HepG2 (cell line): ENCODE measurements around the gene NAB2. TPM values are rescaled to one million over a fixed set of nuclear protein-coding genes. Genes with fewer than 3 reads are reported as not detected.

Experiments
- FOXO1 ChIP-seq: sonication (generic); formaldehyde crosslinking; IDR thresholded peaks from 2 replicates; pipeline ENCODE4 v1.4.0; 2020; ENCODE audit warnings: missing genetic modification reagents
- HDAC1 ChIP-seq: sonication (generic); formaldehyde crosslinking; IDR thresholded peaks from 2 replicates; pipeline ENCODE4 v1.5.1; 2020; ENCODE audit warnings: mild to moderate bottlenecking, missing genetic modification reagents
- HMGA1 ChIP-seq: sonication (generic); formaldehyde crosslinking; conservative IDR thresholded peaks from 2 replicates; pipeline ENCODE4 v1.4.0; 2020; ENCODE audit warnings: missing genetic modification reagents
- JDP2 ChIP-seq: sonication (generic); formaldehyde crosslinking; IDR thresholded peaks from 2 replicates; pipeline ENCODE4 v1.8.1; 2022; ENCODE audit warnings: missing genetic modification reagents, borderline replicate concordance
- MAFF ChIP-seq: IDR thresholded peaks from 2 replicates; pipeline ENCODE4 v1.6.1; 2011; ENCODE audit warnings: low read depth, low read length, improper control_type of control experiment
- MTF1 ChIP-seq: sonication (generic); formaldehyde crosslinking; IDR thresholded peaks from 2 replicates; pipeline ENCODE4 v1.5.0; 2020; ENCODE audit warnings: missing genetic modification reagents
- NFKBIZ ChIP-seq: IDR thresholded peaks from 2 replicates; pipeline ENCODE4 v1.6.1; 2018; ENCODE audit warnings: missing genetic modification reagents, missing compliant biosample characterization
- POLR2G ChIP-seq: fragments of 200-400 bp; formaldehyde crosslinking; IDR thresholded peaks from 2 replicates; pipeline ENCODE4 v1.6.1; 2018; ENCODE audit warnings: mild to moderate bottlenecking, low read depth, low read length, moderate library complexity
- SPEN ChIP-seq: sonication (generic); formaldehyde crosslinking; IDR thresholded peaks from 2 replicates; pipeline ENCODE4 v1.5.1; 2020; ENCODE audit warnings: low read depth, mild to moderate bottlenecking, missing genetic modification reagents
- TP53 ChIP-seq: sonication (generic); formaldehyde crosslinking; conservative IDR thresholded peaks from 2 replicates; pipeline ENCODE4 v1.4.0; 2020; ENCODE audit warnings: missing genetic modification reagents
- ZNF430 ChIP-seq: sonication (generic); formaldehyde crosslinking; IDR thresholded peaks from 2 replicates; pipeline ENCODE4 v1.9.0; 2021; ENCODE audit warnings: mild to moderate bottlenecking, missing genetic modification reagents
- ZNF557 ChIP-seq: sonication (generic); formaldehyde crosslinking; IDR thresholded peaks from 2 replicates; pipeline ENCODE4 v1.4.0; 2020; ENCODE audit warnings: missing genetic modification reagents
- ZNF598 ChIP-seq: sonication (generic); formaldehyde crosslinking; IDR thresholded peaks from 2 replicates; pipeline ENCODE4 v1.5.1; 2020; ENCODE audit warnings: mild to moderate bottlenecking, missing genetic modification reagents, borderline replicate concordance
- ZSCAN25 ChIP-seq: sonication (generic); formaldehyde crosslinking; IDR thresholded peaks from 2 replicates; pipeline ENCODE4 v1.8.0; 2022; ENCODE audit warnings: mild to moderate bottlenecking, missing genetic modification reagents
- polyA plus RNA-seq, 8 experiments: library from polyadenylated mRNA; depleted of rRNA in 3 of 8; stranded (reverse) in 7 of 8; unstranded in 1 of 8; fragments of >200 nt; fragmentation: Illumina TruSeq in 4 of 8; extraction: Trizol in 4 of 8; gene quantifications; 2 replicates each; pipeline versions ENCODE4 v1.2.1 to v1.2.3, GENCODE V29; 2011 to 2016; ENCODE audit warnings: low read depth in 4 of 8, missing spikeins in 1 of 8, mixed read lengths in 1 of 8; ENCODE audit not compliant: insufficient read depth in 1 of 8
- total RNA-seq, 5 experiments: library from RNA; depleted of rRNA; stranded (reverse); fragments of >200 nt; fragmentation: Illumina TruSeq; extraction: Trizol; gene quantifications; 2 replicates each; pipeline ENCODE4 v1.2.3, GENCODE V29; 2016; ENCODE audit warnings: low read depth in 1 of 5
- TF ChIP-seq, protein P1 (sequence below): sonication (generic); formaldehyde crosslinking; IDR thresholded peaks from 2 replicates; pipeline ENCODE4 v1.4.0; 2020; ENCODE audit warnings: missing genetic modification reagents
- TF ChIP-seq, protein P2 (sequence below): sonication (generic); formaldehyde crosslinking; conservative IDR thresholded peaks from 2 replicates; pipeline ENCODE4 v1.8.0; 2022; ENCODE audit warnings: mild to moderate bottlenecking, moderate library complexity, missing genetic modification reagents
- TF ChIP-seq, protein P3 (sequence below): sonication (generic); formaldehyde crosslinking; IDR thresholded peaks from 2 replicates; pipeline ENCODE4 v1.8.0; 2022; ENCODE audit warnings: mild to moderate bottlenecking, missing genetic modification reagents, moderate library complexity
- TF ChIP-seq, protein P4 (sequence below): sonication (generic); formaldehyde crosslinking; IDR thresholded peaks from one replicate; pipeline ENCODE4 v1.5.1; 2020; ENCODE audit warnings: mild to moderate bottlenecking, missing genetic modification reagents; ENCODE audit errors: not compliant biosample characterization

NAB2 gene
- total and polyA plus RNA-seq, 2 of the 13 experiments (the other 11 are each of a cell fraction or from before 2014, with no cell fraction given): 11.7 to 12.9 TPM

DNA sequence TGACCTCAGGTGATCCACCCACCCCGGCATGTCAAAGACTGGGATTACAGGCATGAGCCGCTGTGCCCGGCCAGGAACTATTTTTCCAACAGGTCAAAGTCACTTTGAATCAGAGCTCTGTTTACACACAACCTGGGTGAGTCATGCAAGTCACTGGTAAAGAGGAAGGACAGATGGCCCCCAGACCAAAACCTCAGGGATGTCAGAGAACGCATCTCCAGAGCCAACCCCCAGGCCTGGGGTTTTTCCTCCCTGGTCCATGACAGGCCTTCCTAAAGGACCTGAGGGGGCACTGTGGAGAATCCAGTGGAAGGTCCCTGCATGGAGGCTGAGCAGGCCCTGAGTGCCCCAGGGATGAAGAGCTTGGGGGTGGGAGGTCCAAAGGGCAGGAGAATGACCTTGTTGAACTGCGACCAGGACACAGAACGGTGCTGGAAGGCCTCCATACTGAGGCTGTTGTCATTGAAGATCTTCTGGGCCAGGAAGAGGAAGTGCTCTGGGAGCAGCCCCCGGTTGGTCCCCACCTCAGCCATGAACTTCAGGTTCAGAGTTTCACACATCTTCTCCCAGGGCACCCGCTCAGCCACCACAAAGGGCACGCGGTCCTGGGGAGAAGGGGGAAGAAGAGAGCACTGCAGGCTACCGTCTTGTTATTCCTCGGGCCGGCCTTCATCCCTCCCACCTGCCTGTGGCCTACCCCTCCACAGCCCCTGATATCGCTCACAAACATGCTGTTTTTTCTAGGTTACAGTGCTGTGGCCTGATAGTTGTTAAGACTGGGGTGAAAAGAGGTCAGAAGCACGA, 13.2 kb downstream of the NAB2 start (continued):
- TF ChIP-seq ZNF557 (CRISPR knock-in tag) (no peak), POLR2G (peak; percentile 57), HMGA1 (CRISPR knock-in tag) (no peak), FOXO1 (CRISPR knock-in tag) (peak; percentile 33; the same call in 1 of the 2 replicates), ZSCAN25 (CRISPR knock-in tag) (peak; percentile 66; the same call in 1 of the 2 replicates), ZNF430 (CRISPR knock-in tag) (peak; percentile 46; the same call in 1 of the 2 replicates), MTF1 (CRISPR knock-in tag) (no peak), ZNF598 (CRISPR knock-in tag) (no peak; the same call in 1 of the 2 replicates), SPEN (peak; percentile 75; the same call in 1 of the 2 replicates), JDP2 (no peak), NFKBIZ (CRISPR knock-in tag) (no peak), TP53 (CRISPR knock-in tag) (no peak), MAFF (no peak), HDAC1 (CRISPR knock-in tag) (peak; percentile 67; the same call in 1 of the 2 replicates)
- TF ChIP-seq, protein P1, sequence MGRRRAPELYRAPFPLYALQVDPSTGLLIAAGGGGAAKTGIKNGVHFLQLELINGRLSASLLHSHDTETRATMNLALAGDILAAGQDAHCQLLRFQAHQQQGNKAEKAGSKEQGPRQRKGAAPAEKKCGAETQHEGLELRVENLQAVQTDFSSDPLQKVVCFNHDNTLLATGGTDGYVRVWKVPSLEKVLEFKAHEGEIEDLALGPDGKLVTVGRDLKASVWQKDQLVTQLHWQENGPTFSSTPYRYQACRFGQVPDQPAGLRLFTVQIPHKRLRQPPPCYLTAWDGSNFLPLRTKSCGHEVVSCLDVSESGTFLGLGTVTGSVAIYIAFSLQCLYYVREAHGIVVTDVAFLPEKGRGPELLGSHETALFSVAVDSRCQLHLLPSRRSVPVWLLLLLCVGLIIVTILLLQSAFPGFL (CRISPR knock-in tag): no peak
- TF ChIP-seq, protein P2, sequence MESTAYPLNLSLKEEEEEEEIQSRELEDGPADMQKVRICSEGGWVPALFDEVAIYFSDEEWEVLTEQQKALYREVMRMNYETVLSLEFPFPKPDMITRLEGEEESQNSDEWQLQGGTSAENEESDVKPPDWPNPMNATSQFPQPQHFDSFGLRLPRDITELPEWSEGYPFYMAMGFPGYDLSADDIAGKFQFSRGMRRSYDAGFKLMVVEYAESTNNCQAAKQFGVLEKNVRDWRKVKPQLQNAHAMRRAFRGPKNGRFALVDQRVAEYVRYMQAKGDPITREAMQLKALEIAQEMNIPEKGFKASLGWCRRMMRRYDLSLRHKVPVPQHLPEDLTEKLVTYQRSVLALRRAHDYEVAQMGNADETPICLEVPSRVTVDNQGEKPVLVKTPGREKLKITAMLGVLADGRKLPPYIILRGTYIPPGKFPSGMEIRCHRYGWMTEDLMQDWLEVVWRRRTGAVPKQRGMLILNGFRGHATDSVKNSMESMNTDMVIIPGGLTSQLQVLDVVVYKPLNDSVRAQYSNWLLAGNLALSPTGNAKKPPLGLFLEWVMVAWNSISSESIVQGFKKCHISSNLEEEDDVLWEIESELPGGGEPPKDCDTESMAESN (CRISPR knock-in tag): no peak
- TF ChIP-seq, protein P3, sequence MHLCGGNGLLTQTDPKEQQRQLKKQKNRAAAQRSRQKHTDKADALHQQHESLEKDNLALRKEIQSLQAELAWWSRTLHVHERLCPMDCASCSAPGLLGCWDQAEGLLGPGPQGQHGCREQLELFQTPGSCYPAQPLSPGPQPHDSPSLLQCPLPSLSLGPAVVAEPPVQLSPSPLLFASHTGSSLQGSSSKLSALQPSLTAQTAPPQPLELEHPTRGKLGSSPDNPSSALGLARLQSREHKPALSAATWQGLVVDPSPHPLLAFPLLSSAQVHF (CRISPR knock-in tag): no peak
- TF ChIP-seq, protein P4, sequence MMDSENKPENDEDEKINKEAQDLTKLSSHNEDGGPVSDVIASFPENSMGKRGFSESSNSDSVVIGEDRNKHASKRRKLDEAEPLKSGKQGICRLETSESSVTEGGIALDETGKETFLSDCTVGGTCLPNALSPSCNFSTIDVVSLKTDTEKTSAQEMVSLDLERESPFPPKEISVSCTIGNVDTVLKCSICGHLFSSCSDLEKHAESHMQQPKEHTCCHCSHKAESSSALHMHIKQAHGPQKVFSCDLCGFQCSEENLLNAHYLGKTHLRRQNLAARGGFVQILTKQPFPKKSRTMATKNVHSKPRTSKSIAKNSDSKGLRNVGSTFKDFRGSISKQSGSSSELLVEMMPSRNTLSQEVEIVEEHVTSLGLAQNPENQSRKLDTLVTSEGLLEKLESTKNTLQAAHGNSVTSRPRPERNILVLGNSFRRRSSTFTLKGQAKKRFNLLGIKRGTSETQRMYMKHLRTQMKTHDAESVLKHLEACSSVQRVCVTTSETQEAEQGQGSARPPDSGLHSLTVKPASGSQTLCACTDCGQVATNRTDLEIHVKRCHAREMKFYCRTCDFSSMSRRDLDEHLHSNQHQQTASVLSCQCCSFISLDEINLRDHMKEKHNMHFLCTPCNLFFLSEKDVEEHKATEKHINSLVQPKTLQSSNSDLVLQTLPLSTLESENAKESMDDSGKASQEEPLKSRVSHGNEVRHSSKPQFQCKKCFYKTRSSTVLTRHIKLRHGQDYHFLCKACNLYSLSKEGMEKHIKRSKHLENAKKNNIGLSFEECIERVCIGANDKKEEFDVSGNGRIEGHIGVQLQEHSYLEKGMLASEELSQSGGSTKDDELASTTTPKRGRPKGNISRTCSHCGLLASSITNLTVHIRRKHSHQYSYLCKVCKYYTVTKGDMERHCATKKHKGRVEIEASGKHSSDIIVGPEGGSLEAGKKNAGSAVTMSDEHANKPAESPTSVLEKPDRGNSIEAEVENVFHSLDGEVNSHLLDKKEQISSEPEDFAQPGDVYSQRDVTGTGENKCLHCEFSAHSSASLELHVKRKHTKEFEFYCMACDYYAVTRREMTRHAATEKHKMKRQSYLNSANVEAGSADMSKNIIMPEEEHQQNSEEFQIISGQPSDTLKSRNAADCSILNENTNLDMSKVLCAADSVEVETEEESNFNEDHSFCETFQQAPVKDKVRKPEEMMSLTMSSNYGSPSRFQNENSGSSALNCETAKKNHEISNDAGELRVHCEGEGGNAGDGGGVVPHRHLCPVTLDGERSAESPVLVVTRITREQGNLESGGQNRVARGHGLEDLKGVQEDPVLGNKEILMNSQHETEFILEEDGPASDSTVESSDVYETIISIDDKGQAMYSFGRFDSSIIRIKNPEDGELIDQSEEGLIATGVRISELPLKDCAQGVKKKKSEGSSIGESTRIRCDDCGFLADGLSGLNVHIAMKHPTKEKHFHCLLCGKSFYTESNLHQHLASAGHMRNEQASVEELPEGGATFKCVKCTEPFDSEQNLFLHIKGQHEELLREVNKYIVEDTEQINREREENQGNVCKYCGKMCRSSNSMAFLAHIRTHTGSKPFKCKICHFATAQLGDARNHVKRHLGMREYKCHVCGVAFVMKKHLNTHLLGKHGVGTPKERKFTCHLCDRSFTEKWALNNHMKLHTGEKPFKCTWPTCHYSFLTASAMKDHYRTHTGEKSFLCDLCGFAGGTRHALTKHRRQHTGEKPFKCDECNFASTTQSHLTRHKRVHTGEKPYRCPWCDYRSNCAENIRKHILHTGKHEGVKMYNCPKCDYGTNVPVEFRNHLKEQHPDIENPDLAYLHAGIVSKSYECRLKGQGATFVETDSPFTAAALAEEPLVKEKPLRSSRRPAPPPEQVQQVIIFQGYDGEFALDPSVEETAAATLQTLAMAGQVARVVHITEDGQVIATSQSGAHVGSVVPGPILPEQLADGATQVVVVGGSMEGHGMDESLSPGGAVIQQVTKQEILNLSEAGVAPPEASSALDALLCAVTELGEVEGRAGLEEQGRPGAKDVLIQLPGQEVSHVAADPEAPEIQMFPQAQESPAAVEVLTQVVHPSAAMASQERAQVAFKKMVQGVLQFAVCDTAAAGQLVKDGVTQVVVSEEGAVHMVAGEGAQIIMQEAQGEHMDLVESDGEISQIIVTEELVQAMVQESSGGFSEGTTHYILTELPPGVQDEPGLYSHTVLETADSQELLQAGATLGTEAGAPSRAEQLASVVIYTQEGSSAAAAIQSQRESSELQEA (CRISPR knock-in tag): no peak
